ENCODE data around the gene STAT5B.
A peak's percentile ranks its signal among the peaks of the same experiment; 100 is the strongest.

DNA sequence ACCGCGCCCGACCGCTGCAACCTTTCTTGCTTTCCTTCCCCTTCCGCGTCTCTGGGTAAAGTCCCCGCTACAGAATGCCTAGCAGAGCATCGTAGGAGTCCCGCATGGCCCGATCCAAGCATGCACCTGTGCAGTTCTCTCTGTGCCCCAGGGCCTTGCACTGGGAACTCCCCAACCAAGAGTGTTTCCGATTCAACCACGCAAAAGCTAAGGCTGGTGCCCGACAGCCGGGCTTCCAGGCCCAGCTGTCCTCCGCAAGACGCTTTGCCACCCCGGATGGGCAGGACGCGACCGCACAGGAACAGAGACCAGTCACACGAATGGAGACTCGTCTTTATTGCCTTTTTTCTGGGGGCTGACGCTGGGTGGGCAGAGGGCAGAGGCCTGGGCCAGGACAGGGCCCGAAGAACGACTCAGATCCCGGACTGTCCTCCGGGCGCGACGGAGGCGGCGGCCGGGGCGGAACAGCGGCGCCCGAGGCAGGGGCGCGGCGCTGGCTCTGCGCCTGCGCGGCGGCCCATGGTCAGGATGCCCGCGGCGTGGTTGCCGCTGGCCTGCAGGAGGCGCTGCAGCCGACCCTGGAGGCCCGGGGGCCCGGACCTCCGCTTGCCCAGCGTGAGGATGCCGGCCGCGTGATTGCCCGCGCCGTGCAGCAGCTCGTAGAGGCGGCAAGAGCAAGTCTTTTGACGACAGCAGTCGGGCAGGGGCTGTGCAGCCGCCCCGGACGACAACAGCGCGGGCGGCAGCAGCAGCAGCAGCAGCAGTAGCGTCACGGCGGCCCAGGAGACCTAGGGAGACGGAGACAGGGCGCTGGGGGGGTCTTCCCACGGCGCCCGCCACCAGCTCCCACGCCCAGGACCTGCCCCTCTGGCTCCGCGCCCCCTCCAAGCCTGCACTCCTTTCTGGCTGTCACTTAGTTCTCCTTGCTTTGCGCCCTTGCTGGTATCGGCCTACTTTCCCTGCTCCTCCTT lies 92.2 kb downstream of the STAT5B start:
- TF ChIP-seq, protein P1, sequence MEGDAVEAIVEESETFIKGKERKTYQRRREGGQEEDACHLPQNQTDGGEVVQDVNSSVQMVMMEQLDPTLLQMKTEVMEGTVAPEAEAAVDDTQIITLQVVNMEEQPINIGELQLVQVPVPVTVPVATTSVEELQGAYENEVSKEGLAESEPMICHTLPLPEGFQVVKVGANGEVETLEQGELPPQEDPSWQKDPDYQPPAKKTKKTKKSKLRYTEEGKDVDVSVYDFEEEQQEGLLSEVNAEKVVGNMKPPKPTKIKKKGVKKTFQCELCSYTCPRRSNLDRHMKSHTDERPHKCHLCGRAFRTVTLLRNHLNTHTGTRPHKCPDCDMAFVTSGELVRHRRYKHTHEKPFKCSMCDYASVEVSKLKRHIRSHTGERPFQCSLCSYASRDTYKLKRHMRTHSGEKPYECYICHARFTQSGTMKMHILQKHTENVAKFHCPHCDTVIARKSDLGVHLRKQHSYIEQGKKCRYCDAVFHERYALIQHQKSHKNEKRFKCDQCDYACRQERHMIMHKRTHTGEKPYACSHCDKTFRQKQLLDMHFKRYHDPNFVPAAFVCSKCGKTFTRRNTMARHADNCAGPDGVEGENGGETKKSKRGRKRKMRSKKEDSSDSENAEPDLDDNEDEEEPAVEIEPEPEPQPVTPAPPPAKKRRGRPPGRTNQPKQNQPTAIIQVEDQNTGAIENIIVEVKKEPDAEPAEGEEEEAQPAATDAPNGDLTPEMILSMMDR (IDR thresholded peaks at IDR 0.05), result peak in 1 of 3 donors; percentile 56
- TF ChIP-seq POLR2AphosphoS5 (IDR thresholded peaks at IDR 0.05), result no peak
